DND-41 (cell line): ENCODE measurements around the gene HSPA12A.

Experiments used
- ATAC-seq: fragments of 200-7000 bp; cut with Tn5 transposase; 3 replicates; pipeline ENCODE4 v1.9.1; 2021; ENCODE audit warnings: low read depth; ENCODE audit not compliant: insufficient read depth
- DNase-seq: peaks from one replicate; pipeline ENCODE4 v3.0.0-alpha.2; 2020
- H2AFZ ChIP-seq: 2 replicates; pipeline ENCODE4 v1.6.0; 2012; ENCODE audit warnings: low read depth, low read length
- H3K27ac ChIP-seq: 2 replicates; pipeline ENCODE4 v1.5.1; 2012; ENCODE audit warnings: low read length, inconsistent platforms
- H3K27me3 ChIP-seq: fragments of 200-600 bp; sonication (generic); 2 replicates; pipeline ENCODE4 v1.6.0; 2012; ENCODE audit warnings: low read length, mild to moderate bottlenecking, inconsistent platforms; ENCODE audit not compliant: insufficient read depth, poor library complexity
- H3K36me3 ChIP-seq: 2 replicates; pipeline ENCODE4 v1.5.1; 2012; ENCODE audit warnings: low read length, inconsistent platforms; ENCODE audit not compliant: insufficient read depth
- H3K4me1 ChIP-seq: 2 replicates; pipeline ENCODE4 v1.5.1; 2012; ENCODE audit warnings: mild to moderate bottlenecking, low read length; ENCODE audit not compliant: insufficient read depth
- H3K4me2 ChIP-seq: 2 replicates; pipeline ENCODE4 v1.6.0; 2012; ENCODE audit warnings: mild to moderate bottlenecking, moderate library complexity, low read length, inconsistent platforms; ENCODE audit not compliant: insufficient read depth
- H3K4me3 ChIP-seq, 2 experiments: fragments of 200-600 bp in 1 of 2; shearing (Covaris generic) in 1 of 2; 2 replicates each; pipeline ENCODE4 v1.5.1; 2012 to 2016; ENCODE audit warnings: inconsistent platforms in 2 of 2, low read length in 2 of 2, mild to moderate bottlenecking in 2 of 2, low read depth in 1 of 2, moderate library complexity in 1 of 2
- H3K79me2 ChIP-seq: 2 replicates; pipeline ENCODE4 v1.6.0; 2012; ENCODE audit warnings: low read length, inconsistent platforms; ENCODE audit not compliant: insufficient read depth
- H3K9ac ChIP-seq: 2 replicates; pipeline ENCODE4 v1.6.0; 2012; ENCODE audit warnings: low read depth, mild to moderate bottlenecking, inconsistent platforms, low read length, moderate library complexity
- H3K9me3 ChIP-seq: 2 replicates; pipeline ENCODE4 v1.5.1; 2012; ENCODE audit warnings: low read length, moderate library complexity, mild to moderate bottlenecking, inconsistent platforms; ENCODE audit not compliant: insufficient read depth, severe bottlenecking
- H4K20me1 ChIP-seq: 2 replicates; pipeline ENCODE4 v1.6.0; 2012; ENCODE audit warnings: low read length; ENCODE audit not compliant: insufficient read depth
- EZH2 ChIP-seq: IDR thresholded peaks from 3 replicates; pipeline ENCODE4 v1.6.1; 2012; ENCODE audit warnings: borderline replicate concordance, low read depth, mild to moderate bottlenecking, moderate library complexity, low read length, inconsistent platforms; ENCODE audit not compliant: severe bottlenecking
- TF ChIP-seq, protein P1 (sequence below): IDR thresholded peaks from 2 replicates; pipeline ENCODE4 v1.5.1; 2012; ENCODE audit warnings: borderline replicate concordance, low read length, moderate library complexity, mild to moderate bottlenecking; ENCODE audit not compliant: poor library complexity, severe bottlenecking; ENCODE audit errors: extremely low read depth

HSPA12A gene

DNA sequence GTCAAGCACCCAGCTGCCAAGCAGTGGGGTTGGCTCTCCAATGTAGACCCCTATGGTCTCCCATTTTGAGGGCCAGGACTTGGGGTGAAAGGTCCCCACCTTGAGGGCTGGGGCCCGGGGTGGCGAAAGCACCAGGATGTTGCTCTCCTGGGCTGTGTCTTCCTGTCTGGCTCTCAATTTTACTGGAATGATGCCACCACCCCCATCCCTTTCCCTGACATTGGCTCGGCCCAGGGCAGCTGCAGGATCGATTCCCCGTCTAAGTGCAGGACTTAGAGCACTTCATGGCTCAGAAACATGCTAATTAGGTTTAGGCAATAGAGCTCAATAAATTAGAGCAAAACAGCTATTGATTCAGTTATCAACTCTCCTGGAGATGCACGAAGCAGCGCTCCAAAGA lies 27.0 kb upstream of the HSPA12A start:
- H3K4me2 ChIP-seq: no peak overlapping the region
- no peak overlapping the region for H3K27ac ChIP-seq
- H3K79me2 ChIP-seq: no peaks in the 10 kb centered on the region
- H3K4me1 ChIP-seq: no peaks in the 10 kb centered on the region
- H3K9ac ChIP-seq: no peak overlapping the region
- H3K9me3 ChIP-seq: no peaks in the 10 kb centered on the region
- no peak for DNase-seq
- ATAC-seq: no peak
- TF ChIP-seq EZH2: no peak
- TF ChIP-seq, protein P1, sequence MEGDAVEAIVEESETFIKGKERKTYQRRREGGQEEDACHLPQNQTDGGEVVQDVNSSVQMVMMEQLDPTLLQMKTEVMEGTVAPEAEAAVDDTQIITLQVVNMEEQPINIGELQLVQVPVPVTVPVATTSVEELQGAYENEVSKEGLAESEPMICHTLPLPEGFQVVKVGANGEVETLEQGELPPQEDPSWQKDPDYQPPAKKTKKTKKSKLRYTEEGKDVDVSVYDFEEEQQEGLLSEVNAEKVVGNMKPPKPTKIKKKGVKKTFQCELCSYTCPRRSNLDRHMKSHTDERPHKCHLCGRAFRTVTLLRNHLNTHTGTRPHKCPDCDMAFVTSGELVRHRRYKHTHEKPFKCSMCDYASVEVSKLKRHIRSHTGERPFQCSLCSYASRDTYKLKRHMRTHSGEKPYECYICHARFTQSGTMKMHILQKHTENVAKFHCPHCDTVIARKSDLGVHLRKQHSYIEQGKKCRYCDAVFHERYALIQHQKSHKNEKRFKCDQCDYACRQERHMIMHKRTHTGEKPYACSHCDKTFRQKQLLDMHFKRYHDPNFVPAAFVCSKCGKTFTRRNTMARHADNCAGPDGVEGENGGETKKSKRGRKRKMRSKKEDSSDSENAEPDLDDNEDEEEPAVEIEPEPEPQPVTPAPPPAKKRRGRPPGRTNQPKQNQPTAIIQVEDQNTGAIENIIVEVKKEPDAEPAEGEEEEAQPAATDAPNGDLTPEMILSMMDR: no peak
- H2AFZ ChIP-seq: no peak overlapping the region
- no peaks in the 10 kb centered on the region for H3K27me3 ChIP-seq
- no peaks in the 10 kb centered on the region for H3K36me3 ChIP-seq
- no peak overlapping the region for H3K4me3 ChIP-seq
- no peaks in the 10 kb centered on the region for H4K20me1 ChIP-seq

DNA sequence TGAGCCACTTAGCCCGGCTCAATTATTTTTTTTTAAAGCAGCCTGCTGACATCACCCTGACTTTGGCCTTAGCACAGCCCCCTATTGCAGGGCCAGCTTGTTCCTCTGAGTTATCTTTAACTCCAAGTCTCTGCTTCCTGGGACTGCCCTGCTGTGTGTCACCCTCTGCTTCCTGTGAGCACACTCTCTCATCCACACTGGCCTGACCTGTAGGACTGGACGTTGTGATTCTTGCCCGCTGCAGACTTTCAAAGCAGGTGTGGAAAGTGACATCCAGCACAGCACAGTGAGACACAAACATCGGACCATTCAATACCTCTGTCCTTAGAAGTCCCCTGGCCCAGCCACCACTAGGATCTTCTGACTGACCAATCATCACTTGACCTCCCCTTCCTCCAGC lies 26.4 kb upstream of the HSPA12A start:
- Histone ChIP-seq H3K9me3 (no peaks in the 10 kb centered on the region), H3K36me3 (no peaks in the 10 kb centered on the region), H2AFZ (no peak overlapping the region), H3K4me1 (no peaks in the 10 kb centered on the region), H3K9ac (no peak overlapping the region), H3K27me3 (no peaks in the 10 kb centered on the region), H3K27ac (no peak overlapping the region), H3K79me2 (no peaks in the 10 kb centered on the region), H3K4me3 (no peak overlapping the region), H4K20me1 (no peaks in the 10 kb centered on the region), H3K4me2 (no peak overlapping the region)
- DNase-seq: no peak
- TF ChIP-seq EZH2: no peak
- TF ChIP-seq, protein P1: no peak
- ATAC-seq: no peak

DNA sequence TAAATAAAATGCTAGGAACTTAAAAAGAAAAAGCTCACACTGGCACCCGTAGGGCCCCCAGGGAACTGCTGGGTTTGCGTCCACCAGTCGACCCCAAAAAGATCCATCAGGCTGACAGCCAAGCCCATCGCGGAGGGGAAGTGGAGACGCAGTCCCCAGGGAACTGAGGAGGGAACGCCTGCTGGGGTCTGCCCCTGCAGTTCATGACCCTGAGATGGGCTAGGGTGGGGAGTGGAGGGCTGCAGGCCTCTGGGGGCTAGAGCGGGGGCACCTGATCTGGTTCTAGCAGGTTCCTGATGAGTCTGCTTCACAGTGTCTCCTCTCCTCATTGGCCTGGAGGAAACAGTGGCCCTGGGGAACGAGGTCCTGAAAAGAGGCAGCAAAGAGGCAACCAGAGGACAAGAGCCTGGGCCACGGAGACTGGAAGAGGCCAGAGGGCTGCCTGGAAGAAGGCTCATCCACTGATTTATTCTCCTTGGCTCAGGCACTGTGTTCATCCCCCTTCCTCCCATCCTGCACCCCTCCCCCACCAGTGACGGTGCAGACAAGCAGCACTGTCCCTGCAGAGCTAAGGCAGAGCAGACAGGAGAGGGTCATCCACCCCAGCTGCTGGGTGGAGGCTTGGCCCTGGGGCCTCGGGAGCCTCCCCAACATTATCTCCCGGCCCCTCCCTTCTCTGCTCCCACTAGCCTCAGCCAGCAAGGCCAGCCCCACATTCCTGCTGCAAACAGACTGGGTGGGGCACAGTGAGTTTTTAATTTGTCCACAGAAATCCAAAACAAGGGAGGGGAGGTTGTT lies 24.7 kb upstream of the HSPA12A start:
- DNase-seq: no peak
- H3K4me2 ChIP-seq: no peak overlapping the region
- no peaks in the 10 kb centered on the region for H3K27me3 ChIP-seq

More for the DNA sequence above, 24.7 kb upstream of the HSPA12A start:
- H3K9me3 ChIP-seq: no peaks in the 10 kb centered on the region
- no peak overlapping the region for H3K27ac ChIP-seq
- no peak overlapping the region for H2AFZ ChIP-seq
- H3K4me3 ChIP-seq: no peak overlapping the region
- H3K79me2 ChIP-seq: no peaks in the 10 kb centered on the region
- no peak for ATAC-seq
- H3K36me3 ChIP-seq: no peaks in the 10 kb centered on the region
- H3K9ac ChIP-seq: no peak overlapping the region
- H4K20me1 ChIP-seq: no peaks in the 10 kb centered on the region
- H3K4me1 ChIP-seq: no peaks in the 10 kb centered on the region
- TF ChIP-seq, protein P1: no peak
- TF ChIP-seq EZH2: no peak
